Neural progenitor cell (in vitro differentiated cells): ENCODE measurements around the gene EMC1.

Experiments used
- CTCF ChIP-seq: fragments of 200-600 bp; sonication (generic); IDR thresholded peaks from 2 replicates; pipeline ENCODE4 v1.5.1; 2017; ENCODE audit warnings: antibody characterized with exemption, mild to moderate bottlenecking
- EZH2 ChIP-seq: fragments of 200-600 bp; sonication (generic); IDR thresholded peaks from 2 replicates; pipeline ENCODE4 v1.6.1; 2017; ENCODE audit warnings: antibody characterized with exemption, mild to moderate bottlenecking, moderate library complexity
- EZH2phosphoT487 ChIP-seq: fragments of 200-600 bp; sonication (generic); IDR thresholded peaks from 2 replicates; pipeline ENCODE4 v1.6.1; 2017; ENCODE audit warnings: antibody characterized with exemption

- TF ChIP-seq CTCF (no peak), EZH2 (no peak), EZH2phosphoT487 (no peak)
Measured at GRCh38 chr1:19205403-19205802, 45.9 kb downstream of the EMC1 start.
